NCI-H2227 treated with DMSO at 0.1 percent for 48 hours (cell line): Measurements from ENCODE around the gene ZNF20.
A peak's percentile ranks its signal among the peaks of the same experiment; 100 is the strongest.

Experiments
- DNase-seq: peaks from one replicate; lab custom pipeline; 2025; lab: John Stamatoyannopoulos, UW

The ZNF20 gene

GRCh38 chr19:12139885-12140544, at the start of gene ZNF20:
Gene ZNF20, minus strand, starts transcription at chr19:12140350. Its CDS starts 168 bp downstream, at chr19:12140182.
- DNase-seq = peak; percentile 82

- no peak for DNase-seq
Observed at GRCh38 chr19:12187625-12188024, 47.5 kb upstream of the ZNF20 start.

- no peak for DNase-seq
Observed at GRCh38 chr19:12180377-12180776, 40.2 kb upstream of the ZNF20 start.

- DNase-seq = no peak
Observed at GRCh38 chr19:12166626-12167025, 26.5 kb upstream of the ZNF20 start.

- DNase-seq = no peak
Observed at GRCh38 chr19:12163826-12164225, 23.7 kb upstream of the ZNF20 start.

GRCh38 chr19:12162882-12163806, 23.0 kb upstream of the ZNF20 start, which contains the start of gene ZNF136:
Gene ZNF136, plus strand, starts transcription at chr19:12163096. Its CDS starts 108 bp downstream, at chr19:12163204.
- peak; percentile 68 for DNase-seq

- DNase-seq = no peak
Observed at GRCh38 chr19:12162513-12162881, 22.3 kb upstream of the ZNF20 start.

- no peak for DNase-seq
Observed at GRCh38 chr19:12159773-12160414, 19.7 kb upstream of the ZNF20 start.

- peak; percentile 65 for DNase-seq
Observed at GRCh38 chr19:12156223-12157058, 16.3 kb upstream of the ZNF20 start, which contains the start of gene ZNF625. Gene ZNF625, minus strand, starts transcription at chr19:12156734. Its CDS starts 176 bp downstream, at chr19:12156558.

- DNase-seq = no peak
Observed at GRCh38 chr19:12155324-12155860, 15.2 kb upstream of the ZNF20 start.

- no peak for DNase-seq
Observed at GRCh38 chr19:12145348-12145747, 5.2 kb upstream of the ZNF20 start.

- DNase-seq = no peak
Observed at GRCh38 chr19:12141405-12141736, 1.2 kb upstream of the ZNF20 start.

- peak; percentile 55 for DNase-seq
Observed at GRCh38 chr19:12140545-12141404, 625 bp upstream of the ZNF20 start.

GRCh38 chr19:12139269-12139668, 881 bp downstream of the ZNF20 start:
- no peak for DNase-seq

- DNase-seq = no peak
Observed at GRCh38 chr19:12137221-12137940, 2.8 kb downstream of the ZNF20 start.

GRCh38 chr19:12133069-12133468, 7.1 kb downstream of the ZNF20 start:
- no peak for DNase-seq

GRCh38 chr19:12126707-12127106, 13.4 kb downstream of the ZNF20 start:
- DNase-seq = no peak

GRCh38 chr19:12117201-12117970, 22.8 kb downstream of the ZNF20 start:
- DNase-seq = no peak

GRCh38 chr19:12113121-12113520, 27.0 kb downstream of the ZNF20 start:
- no peak for DNase-seq
